ENCODE data around the gene LYAR. TPM values are rescaled to one million over a fixed set of nuclear protein-coding genes. Genes with fewer than 3 reads are reported as not detected.

LYAR gene, protein sequence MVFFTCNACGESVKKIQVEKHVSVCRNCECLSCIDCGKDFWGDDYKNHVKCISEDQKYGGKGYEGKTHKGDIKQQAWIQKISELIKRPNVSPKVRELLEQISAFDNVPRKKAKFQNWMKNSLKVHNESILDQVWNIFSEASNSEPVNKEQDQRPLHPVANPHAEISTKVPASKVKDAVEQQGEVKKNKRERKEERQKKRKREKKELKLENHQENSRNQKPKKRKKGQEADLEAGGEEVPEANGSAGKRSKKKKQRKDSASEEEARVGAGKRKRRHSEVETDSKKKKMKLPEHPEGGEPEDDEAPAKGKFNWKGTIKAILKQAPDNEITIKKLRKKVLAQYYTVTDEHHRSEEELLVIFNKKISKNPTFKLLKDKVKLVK
- total RNA-seq = 25.3 and 37.4 TPM in 2 replicates

DNA sequence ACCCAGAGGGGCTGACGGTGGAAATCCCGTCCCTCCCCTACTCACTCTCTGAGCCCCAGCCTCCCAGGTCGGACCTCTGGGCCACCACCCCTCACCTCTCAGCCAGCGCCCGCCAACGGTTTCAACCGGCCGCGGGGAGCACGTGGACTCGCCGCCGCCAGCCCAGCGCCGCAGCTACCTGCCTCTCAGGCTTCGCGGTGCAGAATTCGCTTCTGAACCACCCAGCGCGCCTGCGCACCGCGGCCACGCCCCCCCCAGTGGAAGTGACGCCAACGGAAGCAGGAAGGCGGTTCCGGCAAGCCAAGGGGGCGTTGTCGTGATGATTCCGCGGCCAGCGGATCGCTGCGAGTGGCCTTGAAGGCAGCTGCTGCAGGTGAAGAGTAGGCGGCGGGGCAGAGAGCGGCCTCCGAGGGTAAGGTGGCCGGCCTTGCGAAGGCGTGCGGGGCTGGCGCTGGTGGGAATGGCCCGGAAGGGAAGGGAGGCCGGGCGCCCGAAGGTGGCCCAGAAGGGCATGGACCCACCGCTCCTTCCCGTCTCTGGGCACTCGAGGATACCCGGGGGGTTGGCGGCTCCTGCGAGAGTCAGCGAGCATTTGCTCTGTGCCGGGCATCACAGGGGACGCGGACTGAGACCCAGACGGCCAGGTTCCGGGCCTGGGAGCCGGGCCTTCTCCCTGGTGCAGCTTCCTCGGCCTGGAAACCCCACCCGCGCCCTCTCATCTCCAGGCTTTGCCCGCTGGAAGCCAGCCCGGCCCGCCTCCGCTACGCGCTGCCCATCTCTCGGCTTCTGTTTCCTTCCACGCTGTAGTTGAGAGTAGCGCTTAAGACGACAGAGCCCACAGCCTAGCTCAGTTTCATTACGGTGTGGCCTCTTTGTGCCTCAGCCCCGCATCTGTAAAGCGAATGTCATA is at the start of gene LYAR, which contains the start of gene ZBTB49:
Gene LYAR, minus strand, starts transcription at position 214 of the 910 bp plus-strand sequence. CDS start 6,412 bp downstream, outside the sequence.
Gene ZBTB49, plus strand, starts transcription at position 311 of the 910 bp plus-strand sequence. CDS start 9,695 bp downstream, outside the sequence.
- peak; percentile 63 for DNase-seq (ENCODE audit: low read depth, low spot score)

DNA sequence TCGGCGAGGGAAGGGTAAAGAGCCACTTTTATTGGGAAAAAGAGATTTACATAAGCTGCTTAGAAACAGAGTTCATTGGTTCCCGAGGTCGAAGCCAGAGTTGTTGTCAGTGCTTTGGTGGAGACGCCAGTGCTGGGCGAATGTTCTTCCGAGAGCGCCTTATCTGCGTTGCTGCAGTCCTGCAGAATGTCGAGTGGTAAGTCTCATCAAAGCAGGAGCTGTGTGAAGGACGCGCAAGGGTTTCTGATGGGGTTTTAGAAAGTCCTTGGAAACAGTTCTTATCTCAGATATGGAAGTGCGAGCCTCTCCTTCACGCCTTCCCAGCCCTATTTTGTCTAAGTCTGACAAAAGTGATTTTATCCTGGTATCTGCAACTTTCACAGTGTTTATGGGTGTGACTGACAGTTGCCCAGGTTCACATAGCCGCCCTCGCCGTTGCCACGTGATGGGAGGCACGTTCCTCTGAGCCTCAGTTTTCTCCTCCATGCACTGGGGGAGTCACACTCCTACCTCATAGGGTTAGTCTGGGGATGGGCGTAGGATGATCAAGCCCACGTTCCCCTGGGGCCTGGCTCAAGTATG is 49.6 kb upstream of the LYAR start:
- DNase-seq (ENCODE audit: low read depth, low spot score) = no peak

DNA sequence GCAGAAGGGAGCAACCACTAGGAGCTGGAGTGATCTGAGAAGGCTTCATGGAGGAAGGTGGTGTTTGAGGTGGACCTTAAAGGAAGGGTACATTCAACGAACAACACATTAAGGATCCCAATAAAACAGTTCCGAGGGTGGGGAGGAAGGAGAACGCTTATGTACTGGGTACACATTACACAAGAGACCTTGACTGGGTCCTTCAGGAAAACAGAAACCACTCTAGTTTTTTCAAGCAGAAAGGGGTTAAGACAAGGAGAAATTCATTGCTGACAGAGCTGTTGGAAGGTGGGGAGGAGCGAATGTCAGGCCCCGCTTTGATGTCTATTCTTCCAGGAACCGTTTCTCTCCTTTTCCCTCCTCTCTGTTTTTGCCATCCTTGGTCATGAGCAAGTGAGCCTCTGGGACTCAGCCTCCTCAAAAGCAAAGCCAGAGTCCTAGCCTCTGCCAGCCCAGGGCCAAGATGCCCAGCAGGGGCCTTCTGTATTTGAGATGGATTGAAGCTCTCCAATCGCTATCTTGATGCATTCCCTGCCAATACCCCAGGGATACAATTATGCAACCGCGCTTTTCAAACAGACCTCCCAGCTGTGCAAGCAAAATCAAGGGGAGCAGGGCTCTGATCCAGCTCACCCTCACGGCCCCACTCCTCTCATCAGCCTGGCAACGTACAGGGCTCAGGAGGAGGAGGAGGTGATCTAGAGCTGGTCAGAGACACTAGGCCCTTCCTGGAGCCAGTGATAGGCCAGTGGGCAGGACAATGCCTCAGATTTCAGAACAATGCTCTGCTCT is 48.5 kb upstream of the LYAR start:
- DNase-seq (ENCODE audit: low read depth, low spot score) = no peak

DNA sequence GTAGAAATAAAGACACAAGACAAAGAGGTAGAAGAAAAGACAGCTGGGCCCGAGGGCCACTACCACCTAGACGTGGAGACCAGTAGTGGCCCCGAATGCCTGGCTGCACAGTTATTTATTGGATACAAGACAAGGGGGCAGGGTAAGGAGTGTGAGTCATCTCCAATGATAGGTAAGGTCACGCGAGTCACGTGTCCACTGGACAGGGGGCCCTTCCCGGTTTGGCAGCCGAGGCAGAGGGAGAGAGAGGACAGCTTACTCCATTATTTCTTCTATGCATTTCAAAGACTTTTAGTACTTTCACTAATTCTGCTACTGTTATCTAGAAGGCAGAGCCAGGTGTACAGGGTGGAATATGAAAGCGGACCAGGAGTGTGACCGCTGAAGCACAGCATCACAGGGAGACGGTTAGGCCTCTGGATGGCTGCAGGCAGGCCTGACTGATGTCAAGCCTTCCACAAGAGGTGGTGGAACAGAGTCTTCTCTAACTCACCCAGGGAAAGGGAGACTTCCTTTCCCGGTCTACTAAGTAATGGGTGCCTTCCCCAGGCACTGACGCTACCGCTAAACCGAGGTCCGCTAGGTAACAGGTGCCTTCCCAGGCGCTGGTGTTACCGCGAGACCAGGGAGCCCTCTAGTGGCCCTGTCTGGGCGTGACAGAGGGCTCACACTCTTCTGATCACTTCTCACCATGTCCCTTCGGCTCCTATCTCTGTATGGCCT is 45.0 kb upstream of the LYAR start:
- DNase-seq (ENCODE audit: low read depth, low spot score) = no peak

DNA sequence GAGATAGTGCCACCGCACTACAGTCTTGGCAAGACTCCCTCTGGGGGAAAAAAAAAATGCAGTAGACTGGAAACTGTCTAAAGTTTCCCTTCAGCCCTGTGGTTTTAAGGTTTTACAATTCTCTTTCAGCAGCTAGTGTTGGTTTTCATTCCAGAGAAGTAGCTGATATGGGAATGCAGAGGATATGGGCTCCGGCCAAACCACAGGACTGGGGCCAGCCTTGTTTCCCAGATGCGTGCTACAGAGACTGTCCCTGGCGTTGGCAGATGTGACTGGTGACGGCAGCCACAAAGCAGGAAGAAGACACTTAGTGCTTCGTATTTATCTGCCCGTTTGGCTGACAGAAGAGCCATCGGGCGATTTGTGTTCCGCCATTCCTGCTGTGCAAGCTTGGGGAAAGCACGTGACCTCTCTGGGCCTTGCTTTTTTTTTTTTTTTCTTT is 43.3 kb upstream of the LYAR start:
- no peak for DNase-seq (ENCODE audit: low read depth, low spot score)

DNA sequence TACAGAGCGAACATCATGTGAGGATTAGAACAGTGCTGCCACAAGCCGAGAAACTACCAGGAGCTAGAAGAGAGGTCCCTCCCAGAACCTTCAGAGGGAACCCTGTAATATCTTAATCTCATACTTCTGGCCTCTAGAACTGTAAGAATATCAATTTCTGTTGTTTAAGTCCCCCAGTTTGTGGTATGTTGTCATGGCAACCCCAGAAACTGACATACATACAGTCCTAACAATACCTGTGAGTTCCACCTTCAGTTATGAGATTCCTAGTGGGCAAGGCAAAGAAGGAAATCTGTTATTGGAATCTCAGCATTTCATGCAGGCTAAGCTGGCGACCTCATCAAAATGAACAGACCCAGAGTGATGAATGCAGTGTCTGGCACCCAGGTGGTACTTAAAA is 42.6 kb upstream of the LYAR start:
- DNase-seq (ENCODE audit: low read depth, low spot score) = no peak

DNA sequence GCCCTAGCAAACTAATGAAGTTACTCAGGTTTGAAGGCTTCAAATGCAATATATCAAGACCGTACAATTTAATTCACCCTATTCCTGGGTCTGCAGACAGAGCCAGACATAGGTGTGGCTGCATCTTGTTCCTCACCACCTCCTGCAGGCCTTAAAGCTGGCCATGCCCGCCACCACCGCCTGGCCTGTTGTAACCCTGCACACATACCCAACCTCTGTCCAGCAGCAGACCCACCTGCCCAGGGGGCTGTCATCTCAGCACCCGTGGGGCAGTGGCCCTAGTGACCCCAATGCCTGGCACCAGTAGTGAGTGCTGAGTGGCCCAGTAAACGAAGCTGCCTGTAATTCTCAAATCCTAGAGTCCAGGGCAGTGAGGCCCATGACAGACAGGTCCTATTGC is 40.8 kb upstream of the LYAR start:
- no peak for DNase-seq (ENCODE audit: low read depth, low spot score)

DNA sequence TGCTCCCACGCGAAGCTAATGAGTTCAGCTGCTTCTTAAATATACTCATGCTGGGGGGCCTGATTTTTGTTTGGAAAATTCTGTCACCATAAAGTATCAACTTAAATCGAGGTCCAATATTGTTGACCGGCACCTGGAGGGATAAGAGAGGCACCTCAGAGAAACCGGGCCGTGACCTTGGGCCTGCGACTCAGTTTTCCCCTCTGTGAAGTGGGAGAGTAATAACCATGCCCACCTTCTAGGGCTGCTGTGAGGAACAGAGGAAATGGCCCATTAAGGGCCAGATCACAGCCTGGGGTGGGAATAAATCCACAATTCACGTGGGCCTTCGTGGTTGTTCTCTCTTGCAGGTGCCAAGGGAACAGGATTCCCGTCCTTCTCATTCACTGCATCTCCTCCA is 39.5 kb upstream of the LYAR start:
- no peak for DNase-seq (ENCODE audit: low read depth, low spot score)

DNA sequence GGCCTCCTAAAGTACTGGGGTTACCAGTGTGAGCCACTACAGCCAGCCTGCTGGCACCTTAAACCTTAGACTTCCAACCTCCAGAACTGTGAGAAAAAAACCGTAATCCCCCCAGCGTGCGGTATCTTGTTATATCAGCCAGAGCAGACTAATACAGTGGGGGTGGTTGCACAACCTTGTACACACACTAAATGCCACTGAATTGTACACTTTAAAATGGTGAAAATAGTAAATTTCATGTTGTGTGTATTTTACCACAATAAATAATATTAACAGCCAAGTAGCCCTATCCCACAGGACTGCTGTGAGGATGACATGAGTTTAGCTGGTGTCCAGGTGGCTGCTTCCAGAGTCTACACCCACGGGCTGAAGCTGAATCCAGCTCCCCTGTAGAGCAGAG is 38.9 kb upstream of the LYAR start:
- no peak for DNase-seq (ENCODE audit: low read depth, low spot score)

DNA sequence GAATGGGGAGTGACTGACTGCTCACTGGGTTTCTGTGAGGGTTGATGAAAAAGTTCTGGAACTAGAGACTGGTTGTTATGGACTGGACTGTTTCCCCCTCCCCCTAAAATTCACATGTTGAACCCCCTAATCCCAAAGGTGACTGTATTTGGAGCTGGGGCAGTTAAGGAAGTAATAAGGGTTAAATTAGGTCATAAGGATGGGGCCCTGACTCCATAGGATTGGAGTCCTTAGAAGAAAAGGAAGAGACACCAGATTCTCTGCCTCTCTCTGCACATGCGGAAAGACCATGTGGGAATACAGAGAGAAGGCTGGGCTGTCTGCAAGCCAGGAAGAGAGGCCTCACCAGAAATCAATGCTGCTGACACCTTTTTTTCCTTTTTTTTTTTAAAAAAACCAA is 38.3 kb upstream of the LYAR start:
- DNase-seq (ENCODE audit: low read depth, low spot score) = no peak

DNA sequence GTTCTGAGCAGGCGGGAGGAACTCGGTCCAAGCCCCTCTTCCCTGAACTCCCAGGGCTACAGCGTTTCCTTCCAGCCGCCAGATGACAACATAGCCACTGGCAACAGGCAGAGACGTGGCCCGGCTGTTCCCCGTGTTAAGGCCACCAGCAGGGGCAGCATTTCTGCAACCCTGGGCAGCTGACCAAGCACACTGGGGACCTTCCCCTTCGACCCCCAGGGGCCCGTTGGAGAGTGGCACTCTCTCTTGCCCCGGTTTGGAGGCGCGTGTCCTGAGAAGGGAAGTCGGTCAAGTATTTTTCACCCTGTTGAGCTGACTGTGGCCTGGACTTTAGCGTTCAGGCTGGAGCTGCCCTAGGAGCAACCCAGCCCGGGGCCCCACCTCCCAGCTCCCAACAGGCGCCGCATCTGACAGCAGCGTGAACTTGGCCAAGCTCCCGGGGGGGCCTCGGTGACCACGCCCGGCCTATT is 37.7 kb upstream of the LYAR start:
- no peak for DNase-seq (ENCODE audit: low read depth, low spot score)

DNA sequence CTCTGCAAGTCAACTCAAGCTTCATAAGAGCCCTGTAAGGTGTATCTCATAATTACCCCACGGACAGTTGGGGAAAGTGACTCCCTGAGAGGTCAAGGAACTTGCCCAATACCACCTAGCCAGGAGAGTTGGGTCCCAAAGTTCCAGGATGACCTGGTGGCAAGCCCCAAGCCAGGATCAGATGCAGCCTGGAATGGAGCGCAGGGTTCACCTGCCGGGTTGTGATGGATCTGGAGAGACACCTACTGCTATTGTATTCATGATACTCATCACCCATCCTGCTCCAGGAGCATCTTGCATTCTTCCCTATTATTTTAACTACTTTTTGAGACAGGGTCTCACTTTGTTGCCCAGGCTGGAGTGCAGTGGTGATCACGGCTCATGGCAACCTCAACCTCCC is 36.2 kb upstream of the LYAR start:
- DNase-seq (ENCODE audit: low read depth, low spot score) = no peak

DNA sequence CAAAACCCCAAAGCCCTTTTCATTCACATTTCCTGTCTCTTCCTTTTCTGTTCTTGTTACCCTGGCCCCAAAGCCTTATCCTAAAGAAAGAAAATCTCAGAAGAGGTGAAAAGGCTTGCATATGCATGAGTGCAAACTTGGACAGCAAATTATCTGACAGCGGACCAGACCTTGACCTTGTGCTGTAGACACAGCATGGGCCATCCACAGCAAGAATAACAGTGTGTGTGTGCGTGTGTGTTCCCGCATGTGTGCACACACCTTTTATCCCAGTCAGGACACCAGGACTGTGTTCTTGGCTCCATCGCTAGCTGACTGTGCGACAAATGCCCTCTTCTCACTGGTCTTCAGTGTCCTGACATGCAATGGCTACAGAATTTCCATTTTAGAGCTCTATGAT is 35.4 kb upstream of the LYAR start:
- no peak for DNase-seq (ENCODE audit: low read depth, low spot score)

DNA sequence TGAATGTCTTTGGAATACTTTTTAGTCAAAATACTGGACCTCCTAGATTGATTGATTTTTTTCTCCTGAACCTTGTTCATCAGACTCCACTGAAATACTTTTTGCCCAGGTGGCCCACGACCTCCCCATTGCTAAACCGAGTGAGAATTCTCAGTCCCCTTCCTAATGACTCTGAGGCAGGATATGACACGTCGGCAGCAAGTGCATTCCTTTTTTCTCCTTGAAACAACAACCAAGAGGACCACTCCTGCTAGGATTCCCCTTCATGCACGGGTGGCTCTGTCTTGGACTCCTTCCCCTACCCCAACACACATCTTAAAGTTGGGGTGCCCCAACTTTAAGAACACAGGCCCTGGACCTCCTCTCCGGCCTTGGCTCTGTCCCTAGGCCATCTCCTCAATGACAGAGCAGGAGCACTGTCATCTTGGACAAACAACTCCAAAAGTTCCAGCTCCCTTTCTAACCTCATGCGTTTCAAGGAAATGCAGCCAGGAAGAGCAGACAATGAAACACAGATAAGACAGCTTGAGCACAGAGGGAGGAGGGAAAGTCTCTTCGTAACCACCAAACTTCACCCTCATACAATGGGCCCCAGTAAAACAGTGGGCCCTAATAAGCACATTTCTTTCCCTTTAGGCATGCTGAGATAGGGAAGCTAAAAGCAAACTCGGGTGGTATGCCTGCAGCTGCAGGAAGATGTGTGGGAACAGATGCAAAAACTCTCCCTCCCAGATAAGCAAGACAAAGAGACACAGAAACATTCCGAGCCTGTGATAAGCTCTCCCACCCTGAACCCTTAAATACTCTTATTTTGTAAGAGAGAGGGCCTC is 34.0 kb upstream of the LYAR start:
- peak; percentile 58 for DNase-seq (ENCODE audit: low read depth, low spot score)

DNA sequence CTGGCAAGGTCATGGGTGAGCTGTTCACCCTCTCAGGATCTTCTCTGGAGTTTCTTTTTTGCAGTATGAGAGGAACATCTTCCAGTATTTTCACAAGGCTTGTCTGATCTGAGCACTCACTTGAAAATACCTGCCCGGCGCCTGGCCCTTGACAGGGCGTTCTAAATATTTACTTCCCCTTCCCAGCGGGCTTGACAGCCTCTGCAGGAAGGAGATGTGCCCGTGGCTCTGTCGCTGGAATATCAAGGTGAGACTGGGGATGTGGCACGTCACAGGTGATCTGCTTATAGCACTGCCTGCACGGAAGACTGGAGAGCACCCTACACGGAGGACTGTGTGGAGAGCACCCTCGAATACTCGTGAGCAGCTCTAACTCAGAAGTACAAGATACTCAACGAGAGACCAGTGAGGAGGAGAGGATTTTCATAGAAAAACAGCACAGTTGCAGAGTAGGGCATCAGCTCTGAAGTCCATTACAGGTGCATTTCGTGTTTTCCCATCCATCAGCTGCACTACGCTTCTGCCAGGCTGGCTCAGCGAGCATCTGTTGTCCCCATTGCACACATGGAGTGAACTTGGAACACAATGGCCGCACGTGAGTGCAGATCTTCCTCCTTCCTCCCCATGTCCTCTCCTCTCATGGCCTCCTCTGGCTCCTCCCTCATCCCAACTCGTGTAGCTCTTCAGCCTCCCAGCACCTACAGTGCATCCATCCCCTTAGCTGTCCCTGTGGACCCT is 32.2 kb upstream of the LYAR start:
- no peak for DNase-seq (ENCODE audit: low read depth, low spot score)

DNA sequence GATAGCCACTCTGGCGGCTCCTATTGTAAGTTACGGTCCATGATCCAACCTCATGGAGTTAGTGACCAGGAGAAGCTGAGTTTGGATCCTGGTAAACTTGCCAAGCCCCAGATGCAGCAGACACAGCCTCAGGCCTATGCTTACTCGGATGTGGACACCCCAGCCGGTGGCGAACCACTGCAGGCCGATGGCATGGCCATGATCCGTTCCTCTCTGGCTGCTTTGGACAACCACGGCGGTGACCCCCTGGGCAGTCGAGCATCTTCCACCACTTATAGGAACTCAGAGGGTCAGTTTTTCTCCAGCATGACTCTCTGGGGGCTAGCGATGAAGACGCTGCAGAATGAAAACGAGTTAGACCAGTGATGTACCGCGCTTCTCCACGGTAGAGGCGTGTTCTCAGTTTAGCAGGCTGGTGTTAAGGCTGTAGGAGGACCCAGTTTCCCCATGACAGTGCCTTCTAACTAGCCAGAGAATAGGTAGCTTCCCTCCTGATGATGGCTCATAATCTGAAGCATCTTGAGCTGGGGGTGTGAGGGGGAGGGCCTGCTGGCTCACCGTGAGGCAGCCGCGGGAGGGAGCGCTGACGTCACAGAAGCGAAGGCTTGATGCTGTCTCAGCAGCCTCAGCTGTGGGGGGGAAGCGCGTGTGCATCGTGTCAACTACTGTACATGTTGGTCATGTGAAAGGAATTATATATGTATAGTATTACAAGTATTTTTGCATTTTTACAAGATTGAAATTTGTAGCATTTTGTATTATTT is 31.2 kb upstream of the LYAR start:
- no peak for DNase-seq (ENCODE audit: low read depth, low spot score)

DNA sequence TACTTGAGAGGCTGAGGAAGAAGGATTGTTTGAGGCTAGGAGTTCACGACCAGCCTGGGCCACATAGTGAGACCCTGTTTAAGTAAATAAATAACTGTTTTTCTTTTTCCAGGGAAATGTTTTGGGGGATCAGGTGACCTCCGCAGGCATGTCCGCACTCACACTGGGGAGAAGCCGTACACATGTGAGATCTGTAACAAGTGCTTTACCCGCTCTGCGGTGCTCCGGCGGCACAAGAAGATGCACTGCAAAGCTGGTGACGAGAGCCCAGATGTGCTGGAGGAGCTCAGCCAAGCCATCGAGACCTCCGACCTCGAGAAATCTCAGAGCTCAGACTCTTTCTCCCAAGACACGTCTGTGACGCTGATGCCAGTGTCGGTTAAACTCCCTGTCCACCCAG is 30.6 kb upstream of the LYAR start:
- DNase-seq (ENCODE audit: low read depth, low spot score) = no peak

Measured in pulmonary artery endothelial cell (primary cell).